Neutrophil (primary cell): ENCODE measurements around the gene DENND1B.

Source experiments
- H3K27ac ChIP-seq: fragments of 200-600 bp; sonication (generic); 2 replicates; pipeline ENCODE4 v1.5.1; 2016; ENCODE audit warnings: mild to moderate bottlenecking, moderate library complexity
- H3K27me3 ChIP-seq: fragments of 200-600 bp; sonication (generic); 2 replicates; pipeline ENCODE4 v1.6.0; 2016; ENCODE audit warnings: mild to moderate bottlenecking
- H3K36me3 ChIP-seq: fragments of 200-600 bp; sonication (generic); 2 replicates; pipeline ENCODE4 v1.5.1; 2017
- H3K4me1 ChIP-seq, 2 experiments: fragments of 200-600 bp in 1 of 2; sonication (generic) in 1 of 2; 1 replicate in 1 of 2; 2 replicates in 1 of 2; pipeline versions ENCODE4 v1.5.1 to v1.6.1; 2013 to 2016; ENCODE audit warnings: low read depth in 1 of 2, low read length in 1 of 2, mild to moderate bottlenecking in 1 of 2, moderate library complexity in 1 of 2; ENCODE audit not compliant: control insufficient read depth in 1 of 2, insufficient read depth in 1 of 2
- H3K4me3 ChIP-seq, 2 experiments: fragments of 200-600 bp in 1 of 2; sonication (generic) in 1 of 2; 1 replicate in 1 of 2; 2 replicates in 1 of 2; pipeline ENCODE4 v1.5.1; 2013 to 2016; ENCODE audit warnings: low read depth in 1 of 2, low read length in 1 of 2, mild to moderate bottlenecking in 1 of 2, moderate library complexity in 1 of 2
- H3K9me3 ChIP-seq: fragments of 200-600 bp; sonication (generic); 2 replicates; pipeline ENCODE4 v1.5.1; 2016
- TF ChIP-seq, protein P1 (sequence below): fragments of 200-600 bp; sonication (generic); IDR thresholded peaks from 2 replicates; pipeline ENCODE4 v1.5.1; 2016; ENCODE audit warnings: antibody characterized with exemption

The DENND1B gene

DNA sequence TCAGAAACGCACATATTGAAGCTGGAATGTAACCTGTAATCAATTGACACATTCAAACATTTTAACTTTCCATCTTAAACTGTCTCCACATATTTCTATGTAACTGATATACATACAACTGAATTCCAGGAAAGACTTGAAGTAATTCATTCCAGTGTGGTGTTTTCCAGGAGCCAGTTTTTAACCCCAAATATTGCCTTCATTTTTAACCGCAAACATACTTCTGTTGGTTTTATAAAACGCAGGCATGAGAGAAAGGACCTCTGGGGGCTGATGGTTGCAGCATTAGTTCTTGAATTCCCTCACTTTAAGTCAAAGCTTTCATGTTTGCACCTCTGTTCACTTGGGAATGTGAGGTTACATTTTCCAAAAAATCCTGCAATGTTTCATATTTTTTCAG lies 303.1 kb downstream of the DENND1B start:
- no peaks in the 10 kb centered on the region for H3K9me3 ChIP-seq
- H3K27me3 ChIP-seq, result no peaks in the 10 kb centered on the region
- H3K4me3 ChIP-seq, result no peak overlapping the region
- H3K4me1 ChIP-seq, result peaks cover 5 to 11% of the 10 kb centered on the region in 2 experiments
- TF ChIP-seq, protein P1, sequence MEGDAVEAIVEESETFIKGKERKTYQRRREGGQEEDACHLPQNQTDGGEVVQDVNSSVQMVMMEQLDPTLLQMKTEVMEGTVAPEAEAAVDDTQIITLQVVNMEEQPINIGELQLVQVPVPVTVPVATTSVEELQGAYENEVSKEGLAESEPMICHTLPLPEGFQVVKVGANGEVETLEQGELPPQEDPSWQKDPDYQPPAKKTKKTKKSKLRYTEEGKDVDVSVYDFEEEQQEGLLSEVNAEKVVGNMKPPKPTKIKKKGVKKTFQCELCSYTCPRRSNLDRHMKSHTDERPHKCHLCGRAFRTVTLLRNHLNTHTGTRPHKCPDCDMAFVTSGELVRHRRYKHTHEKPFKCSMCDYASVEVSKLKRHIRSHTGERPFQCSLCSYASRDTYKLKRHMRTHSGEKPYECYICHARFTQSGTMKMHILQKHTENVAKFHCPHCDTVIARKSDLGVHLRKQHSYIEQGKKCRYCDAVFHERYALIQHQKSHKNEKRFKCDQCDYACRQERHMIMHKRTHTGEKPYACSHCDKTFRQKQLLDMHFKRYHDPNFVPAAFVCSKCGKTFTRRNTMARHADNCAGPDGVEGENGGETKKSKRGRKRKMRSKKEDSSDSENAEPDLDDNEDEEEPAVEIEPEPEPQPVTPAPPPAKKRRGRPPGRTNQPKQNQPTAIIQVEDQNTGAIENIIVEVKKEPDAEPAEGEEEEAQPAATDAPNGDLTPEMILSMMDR, result no peak
- no peaks in the 10 kb centered on the region for H3K36me3 ChIP-seq
- no peak overlapping the region for H3K27ac ChIP-seq

DNA sequence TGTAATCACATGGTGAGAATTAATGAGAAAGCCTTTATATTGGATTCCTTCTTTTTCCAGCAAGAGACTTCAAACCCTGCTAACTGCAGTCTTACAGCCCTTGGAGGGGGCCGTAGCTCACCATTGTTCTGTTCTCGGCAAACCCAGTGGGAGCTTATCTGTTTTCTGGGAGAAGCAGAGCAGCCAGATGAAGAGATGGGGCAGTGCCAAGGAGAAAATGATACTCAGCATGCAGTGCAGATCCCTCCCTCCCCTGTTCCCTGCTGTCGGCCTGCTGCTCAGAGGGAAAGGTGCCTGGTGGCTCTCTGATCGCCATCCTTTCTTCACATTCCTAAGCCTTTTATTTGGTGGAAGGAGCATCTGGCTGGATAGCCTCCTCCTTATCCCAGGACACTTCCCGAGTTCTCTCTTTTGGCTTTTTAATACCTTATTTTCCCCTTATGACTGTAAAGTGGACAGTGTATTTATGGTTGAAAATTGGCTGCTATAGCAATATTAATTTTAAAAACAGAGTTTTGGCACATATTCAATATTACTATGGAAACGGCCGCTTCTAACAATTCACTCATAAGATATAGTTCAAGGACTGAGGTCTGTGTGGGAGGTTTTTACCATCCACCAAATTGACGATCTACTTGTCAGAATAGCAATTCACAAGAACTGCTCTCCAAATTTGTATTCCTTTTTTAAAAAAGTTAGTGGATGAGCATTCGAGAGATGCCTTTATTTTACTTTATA lies 303.9 kb downstream of the DENND1B start:
- Histone ChIP-seq H3K9me3 (no peaks in the 10 kb centered on the region), H3K36me3 (no peaks in the 10 kb centered on the region), H3K27ac (no peak overlapping the region), H3K4me1 (peaks cover 5 to 11% of the 10 kb centered on the region in 2 experiments), H3K27me3 (no peaks in the 10 kb centered on the region), H3K4me3 (no peak overlapping the region)
- TF ChIP-seq, protein P1, result no peak

DNA sequence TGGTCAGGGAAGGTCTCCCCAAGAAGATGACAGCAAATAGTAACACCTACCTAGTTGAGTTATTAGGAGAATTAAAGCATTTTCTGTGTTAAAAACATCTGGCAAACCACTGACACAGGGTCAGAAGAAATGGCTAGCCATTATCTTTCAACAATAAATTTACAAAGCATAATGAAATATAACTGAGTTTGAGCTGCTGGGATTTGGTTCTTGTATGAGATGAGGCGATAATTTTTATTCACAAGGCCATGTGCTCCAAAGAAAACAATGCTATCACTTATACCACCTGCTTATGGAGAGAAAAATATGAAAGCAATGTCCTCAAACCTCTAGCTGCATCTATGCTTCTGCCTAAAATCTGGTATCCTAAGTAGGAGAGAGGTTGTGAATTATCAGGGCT lies 304.9 kb downstream of the DENND1B start:
- no peak overlapping the region for H3K27ac ChIP-seq
- TF ChIP-seq, protein P1, result no peak
- H3K27me3 ChIP-seq, result no peaks in the 10 kb centered on the region
- H3K4me3 ChIP-seq, result no peak overlapping the region
- H3K9me3 ChIP-seq, result no peaks in the 10 kb centered on the region
- no peaks in the 10 kb centered on the region for H3K36me3 ChIP-seq
- peaks cover 5 to 11% of the 10 kb centered on the region in 2 experiments for H3K4me1 ChIP-seq

DNA sequence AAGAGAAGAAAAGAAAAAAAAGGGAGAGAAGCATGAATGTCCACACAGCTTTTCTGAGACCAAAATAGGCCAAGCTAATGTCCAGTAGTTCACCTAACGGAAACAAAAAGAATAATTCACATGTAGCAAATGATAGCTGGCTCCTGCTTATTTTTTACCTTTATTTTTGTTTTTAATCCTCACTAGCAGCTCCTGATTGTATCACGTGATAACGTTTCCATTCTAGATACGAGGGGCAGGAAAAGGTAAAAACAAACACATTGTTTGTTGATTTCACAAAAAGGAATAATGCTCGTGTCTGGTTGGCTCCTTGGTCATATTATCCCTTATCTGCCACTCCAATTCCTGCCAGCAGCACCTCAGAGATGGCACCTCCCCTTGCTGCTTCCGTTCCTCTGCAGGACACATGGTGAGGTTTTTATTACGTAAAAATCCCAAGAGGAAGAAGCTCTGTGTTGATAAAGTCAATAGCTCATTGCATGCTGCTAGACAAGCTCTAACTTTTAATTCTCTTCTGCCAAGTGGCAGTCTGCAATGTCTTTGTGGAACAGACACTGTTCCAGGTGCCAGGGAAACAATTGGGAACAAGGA lies 305.6 kb downstream of the DENND1B start:
- Histone ChIP-seq H3K4me3 (no peak overlapping the region), H3K27ac (no peak overlapping the region), H3K9me3 (no peaks in the 10 kb centered on the region), H3K27me3 (no peaks in the 10 kb centered on the region), H3K36me3 (no peaks in the 10 kb centered on the region), H3K4me1 (peaks cover 5 to 11% of the 10 kb centered on the region in 2 experiments)
- TF ChIP-seq, protein P1, result no peak

DNA sequence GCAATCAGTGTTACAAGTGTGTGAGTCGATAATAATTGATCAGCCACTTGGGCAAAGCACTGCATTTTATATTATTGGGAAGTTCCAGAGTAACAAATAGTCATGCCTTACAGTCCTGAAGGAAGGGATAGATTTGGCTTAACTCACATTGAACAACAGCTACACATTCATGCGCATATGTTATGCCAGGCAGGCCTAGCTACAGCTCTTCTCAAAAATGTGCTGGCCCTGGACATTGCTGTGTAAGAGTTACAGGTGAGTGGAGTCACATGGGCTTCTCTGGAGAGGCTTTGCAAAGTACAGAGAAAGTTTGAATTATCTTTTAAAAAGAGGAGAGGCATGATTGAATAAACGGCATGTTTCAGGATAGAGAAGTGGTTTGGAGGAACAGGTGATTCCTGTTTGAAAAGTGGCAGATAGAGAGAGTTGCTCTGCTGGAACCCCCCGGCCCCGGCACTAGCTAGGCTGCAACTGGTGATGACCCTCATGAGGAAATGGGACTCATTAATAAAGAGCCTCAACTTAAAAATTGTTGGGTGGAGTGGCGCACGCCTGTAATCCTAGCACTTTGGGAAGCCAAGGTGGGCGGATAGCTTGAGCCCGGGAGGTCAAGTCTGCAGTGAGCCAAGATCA lies 306.6 kb downstream of the DENND1B start:
- H3K4me1 ChIP-seq, result peaks cover 5 to 16% of the 10 kb centered on the region in 2 experiments
- no peak overlapping the region for H3K4me3 ChIP-seq
- no peaks in the 10 kb centered on the region for H3K27me3 ChIP-seq
- TF ChIP-seq, protein P1, result no peak
- H3K27ac ChIP-seq, result no peak overlapping the region
- no peaks in the 10 kb centered on the region for H3K9me3 ChIP-seq
- no peaks in the 10 kb centered on the region for H3K36me3 ChIP-seq
